Right lobe of liver (tissue), 6 donors: ENCODE measurements around the gene PIH1D2. TPM values are rescaled to one million over a fixed set of nuclear protein-coding genes. Genes with fewer than 3 reads are reported as not detected.
A peak's percentile ranks its signal among the peaks of the same experiment; 100 is the strongest.

ENCODE experiments used
- ATAC-seq, 4 donors: fragments of 200-7000 bp; cut with Tn5 transposase; one replicate each; pipeline ENCODE4 v1.9.1; 2020; ENCODE audit warnings: mild to moderate bottlenecking in 4 of 4, moderate library complexity in 4 of 4
- DNase-seq, 3 donors: peaks; one replicate each; pipeline ENCODE4 v3.0.0-alpha.2; 2020
- H3K27ac ChIP-seq, 3 donors: fragments of 200-600 bp; one replicate each; pipeline ENCODE4 v1.8.0; 2022
- H3K27me3 ChIP-seq, 2 donors: fragments of 200-600 bp; one replicate each; pipeline ENCODE4 v1.8.0; 2022
- H3K36me3 ChIP-seq, 4 donors: fragments of 200-600 bp; sonication (generic) in 1 of 4; one replicate each; pipeline versions ENCODE4 v1.5.1 to v1.8.0; 2017 to 2022; ENCODE audit warnings: control low read depth in 1 of 4
- H3K4me1 ChIP-seq, 4 donors: fragments of 200-600 bp; sonication (generic) in 1 of 4; one replicate each; pipeline versions ENCODE4 v1.5.1 to v1.8.0; 2017 to 2022; ENCODE audit warnings: control low read depth in 1 of 4
- H3K4me3 ChIP-seq, 3 donors: fragments of 200-600 bp; one replicate each; pipeline ENCODE4 v1.8.0; 2022
- H3K9me3 ChIP-seq, 4 donors: fragments of 200-600 bp; sonication (generic) in 1 of 4; one replicate each; pipeline versions ENCODE4 v1.5.1 to v1.8.0; 2017 to 2022; ENCODE audit warnings: control low read depth in 1 of 4
- POLR2A ChIP-seq: fragments of 450-650 bp; IDR thresholded peaks from one replicate; pipeline ENCODE4 v1.6.1; 2017; ENCODE audit warnings: antibody characterized with exemption, mild to moderate bottlenecking
- WGBS: methylation state at CpG from one replicate; pipeline ENCODE4 v1.1.6; 2018; ENCODE audit warnings: low coverage, low lambda C conversion rate; ENCODE audit not compliant: insufficient coverage; ENCODE audit errors: missing lambda C conversion rate; 5-methylcytosine and 5-hydroxymethylcytosine counted together
- intact Hi-C, 2 donors: fragments of 100-400 bp; cut with DNase I; formaldehyde crosslinking; loops; one replicate each; pipeline versions ENCODE4 v1.11.2 to v1.14.1; 2022
- total RNA-seq, 6 experiments: library from RNA; depleted of rRNA in 2 of 6; stranded (reverse); fragments of >200 nt in 2 of 6; fragmentation: NEBNext Ultra II Directional in 3 of 6; extraction: Animal tissue kit (Norgen Biotek cat#: 25700) in 3 of 6; gene quantifications; one replicate each; pipeline versions ENCODE4 v1.1.0 to v1.2.4, GENCODE V29; 2016 to 2023
- TF ChIP-seq, protein P1 (sequence below), 4 donors: fragments of 200-600 bp in 3 of 4; fragments of 450-650 bp in 1 of 4; IDR thresholded peaks; one replicate each; pipeline versions ENCODE4 v1.5.1 to v1.8.0; 2016 to 2022; ENCODE audit warnings: antibody characterized with exemption in 4 of 4, mild to moderate bottlenecking in 2 of 4
- donor health status: DM: no; HTN: yes; CAD: no.
- donor health status: DM: no; HTN: no; CAD: no.
- donor health status: DM: no; HTN: no; CAD: no.
- donor health status: DM: no; HTN: yes; CAD: no.
- donor health status: DM: no; HTN: yes; CAD: no.

The PIH1D2 gene
- total RNA-seq, 6 experiments from 2014 or later = 0.37 to 0.80 (median 0.37) TPM

DNA sequence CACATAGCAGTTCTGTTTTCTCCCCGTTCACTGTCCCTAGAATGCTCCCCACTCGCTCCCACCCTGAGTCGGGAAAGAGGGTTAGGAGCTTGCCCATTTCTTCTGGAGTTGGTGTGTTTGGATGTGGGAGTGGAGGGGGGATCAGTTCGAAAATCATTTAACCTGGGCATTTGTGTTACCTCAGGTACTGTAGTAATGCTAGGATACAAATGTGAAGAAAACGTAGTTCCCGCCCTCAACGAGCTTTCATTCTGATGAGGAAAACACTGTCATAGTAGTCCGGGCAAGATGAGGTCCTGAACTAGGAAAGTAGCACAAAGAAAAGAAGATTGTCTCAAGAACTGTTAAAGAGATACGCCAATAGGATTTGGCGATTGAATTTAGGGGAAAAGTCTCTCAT, 13.4 kb upstream of the PIH1D2 start:
- H3K36me3 ChIP-seq = peaks cover 0 to 74% (median 39%) of the 10 kb centered on the region in 4 donors
- intact Hi-C loops = no loop called here
- H3K4me1 ChIP-seq = peaks cover 0 to 24% (median 6%) of the 10 kb centered on the region in 4 donors
- H3K27ac ChIP-seq = peak overlapping the region in 2 of 3 donors; percentile 46 to 63
- WGBS = 16% methylated on average over 10 of the region's 10 CpGs
- H3K9me3 ChIP-seq = no peaks in the 10 kb centered on the region
- peak in 3 of 4 donors; percentile 3 to 13 (median 3) for ATAC-seq
- no peak for TF ChIP-seq POLR2A
- TF ChIP-seq, protein P1, sequence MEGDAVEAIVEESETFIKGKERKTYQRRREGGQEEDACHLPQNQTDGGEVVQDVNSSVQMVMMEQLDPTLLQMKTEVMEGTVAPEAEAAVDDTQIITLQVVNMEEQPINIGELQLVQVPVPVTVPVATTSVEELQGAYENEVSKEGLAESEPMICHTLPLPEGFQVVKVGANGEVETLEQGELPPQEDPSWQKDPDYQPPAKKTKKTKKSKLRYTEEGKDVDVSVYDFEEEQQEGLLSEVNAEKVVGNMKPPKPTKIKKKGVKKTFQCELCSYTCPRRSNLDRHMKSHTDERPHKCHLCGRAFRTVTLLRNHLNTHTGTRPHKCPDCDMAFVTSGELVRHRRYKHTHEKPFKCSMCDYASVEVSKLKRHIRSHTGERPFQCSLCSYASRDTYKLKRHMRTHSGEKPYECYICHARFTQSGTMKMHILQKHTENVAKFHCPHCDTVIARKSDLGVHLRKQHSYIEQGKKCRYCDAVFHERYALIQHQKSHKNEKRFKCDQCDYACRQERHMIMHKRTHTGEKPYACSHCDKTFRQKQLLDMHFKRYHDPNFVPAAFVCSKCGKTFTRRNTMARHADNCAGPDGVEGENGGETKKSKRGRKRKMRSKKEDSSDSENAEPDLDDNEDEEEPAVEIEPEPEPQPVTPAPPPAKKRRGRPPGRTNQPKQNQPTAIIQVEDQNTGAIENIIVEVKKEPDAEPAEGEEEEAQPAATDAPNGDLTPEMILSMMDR (IDR thresholded peaks at IDR 0.05) = no peak
- H3K27me3 ChIP-seq = no peaks in the 10 kb centered on the region
- peak overlapping the region; percentile 68 to 92 (median 92) for H3K4me3 ChIP-seq
- no peak for DNase-seq

DNA sequence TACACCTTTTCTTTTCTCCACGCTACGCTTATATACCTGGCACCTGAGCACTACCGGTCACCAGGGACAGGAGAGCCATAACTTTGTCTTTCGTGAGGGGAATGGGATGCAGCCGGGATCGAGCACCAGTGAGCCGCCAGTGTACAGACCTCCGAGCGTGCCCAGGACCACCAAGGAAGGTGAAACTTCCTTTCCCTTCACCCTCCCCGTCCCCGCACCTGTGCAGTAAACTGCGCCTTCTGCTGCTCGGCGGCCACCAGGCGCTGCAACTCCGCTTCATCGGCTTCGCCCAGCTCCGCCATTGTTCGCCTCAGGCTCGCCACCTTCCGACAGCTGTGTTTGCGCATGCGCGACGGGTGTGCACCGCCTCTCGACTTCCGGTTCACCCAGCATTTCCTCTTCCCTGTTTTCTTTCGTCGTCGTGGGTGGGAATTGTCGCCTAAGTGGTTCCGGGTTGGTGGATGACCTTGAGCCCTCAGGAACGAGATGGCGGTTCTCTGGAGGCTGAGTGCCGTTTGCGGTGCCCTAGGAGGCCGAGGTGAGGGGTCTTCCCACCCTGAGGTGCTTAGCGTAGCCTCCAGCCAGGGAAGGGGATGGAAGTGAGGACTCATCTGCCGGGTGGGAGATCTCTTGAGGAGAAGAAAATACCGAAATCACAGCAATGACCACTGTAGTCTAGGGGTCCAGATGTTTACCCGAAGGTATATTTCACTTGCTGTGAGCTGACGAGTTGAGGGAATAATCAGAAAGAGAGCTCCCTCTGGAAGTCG, 12.8 kb upstream of the PIH1D2 start, which contains the start of the genes SDHD and TIMM8B:
Gene SDHD, plus strand, starts transcription at position 452 of the 770 bp plus-strand sequence. Its CDS starts 35 bp downstream, at position 487.
Gene TIMM8B, minus strand, starts transcription at position 335 of the 770 bp plus-strand sequence. Its CDS starts 33 bp downstream, at position 302.
- TF ChIP-seq, protein P1 (IDR thresholded peaks at IDR 0.05) = peak in 3 of 4 donors; percentile 11 to 24 (median 18)
- TF ChIP-seq POLR2A = peak; percentile 63
- ATAC-seq = peak; percentile 96 to 98 (median 97)
- Histone ChIP-seq H3K27ac (peak within 1 kb of the TSS; percentile 46 to 63 (median 55)), H3K9me3 (no peaks in the 10 kb centered on the region), H3K4me3 (peak within 1 kb of the TSS; percentile 68 to 92 (median 92)), H3K27me3 (no peaks in the 10 kb centered on the region), H3K4me1 (peaks cover 0 to 24% (median 6%) of the 10 kb centered on the region in 4 donors), H3K36me3 (peaks cover 0 to 74% (median 33%) of the 10 kb centered on the region in 4 donors)
- intact Hi-C loops = no loop called here
- peak; percentile 94 to 97 (median 97) for DNase-seq
- WGBS = 1% methylated on average over 22 of the region's 45 CpGs

DNA sequence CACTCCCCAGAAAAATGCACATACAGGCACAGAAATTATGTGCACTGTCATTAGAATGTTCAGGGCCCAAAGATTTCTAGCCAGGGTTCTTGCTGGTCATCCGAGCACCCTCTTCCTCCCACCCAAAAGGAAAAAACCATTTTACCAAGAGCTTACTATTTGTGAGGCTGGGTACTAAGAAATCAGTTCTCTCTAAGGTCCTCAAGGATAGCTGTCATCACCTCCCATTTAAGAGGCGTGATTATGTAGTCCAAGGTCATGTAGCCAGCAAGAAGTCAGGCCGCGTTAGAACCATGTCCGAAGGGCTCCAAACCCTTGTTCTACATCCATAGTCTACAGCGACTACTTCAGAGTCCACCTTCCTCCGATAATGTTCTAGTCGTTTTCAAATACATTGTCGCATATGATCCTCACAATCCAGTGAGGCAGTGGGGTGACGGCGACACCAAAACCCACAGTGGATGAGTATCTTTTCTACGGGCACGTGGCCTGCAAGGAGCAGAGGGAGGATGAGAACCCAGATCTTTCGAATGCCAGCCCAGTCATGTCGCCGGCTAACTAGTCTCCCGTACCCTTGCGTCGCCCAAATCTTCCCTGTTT, 12.1 kb upstream of the PIH1D2 start:
- peaks cover 0 to 72% (median 27%) of the 10 kb centered on the region in 4 donors for H3K36me3 ChIP-seq
- WGBS = 5% methylated on average over 19 of the region's 19 CpGs
- DNase-seq = peak in 1 of 3 donors; percentile 26
- intact Hi-C loops = no loop called here
- no peaks in the 10 kb centered on the region for H3K27me3 ChIP-seq
- peaks cover 0 to 24% (median 6%) of the 10 kb centered on the region in 4 donors for H3K4me1 ChIP-seq
- TF ChIP-seq, protein P1 (IDR thresholded peaks at IDR 0.05) = no peak
- no peak for TF ChIP-seq POLR2A
- ATAC-seq = peak; percentile 51 to 60 (median 54)
- H3K4me3 ChIP-seq = peak overlapping the region; percentile 68 to 92 (median 92)
- H3K27ac ChIP-seq = peak overlapping the region; percentile 28 to 63 (median 55)
- H3K9me3 ChIP-seq = no peaks in the 10 kb centered on the region

DNA sequence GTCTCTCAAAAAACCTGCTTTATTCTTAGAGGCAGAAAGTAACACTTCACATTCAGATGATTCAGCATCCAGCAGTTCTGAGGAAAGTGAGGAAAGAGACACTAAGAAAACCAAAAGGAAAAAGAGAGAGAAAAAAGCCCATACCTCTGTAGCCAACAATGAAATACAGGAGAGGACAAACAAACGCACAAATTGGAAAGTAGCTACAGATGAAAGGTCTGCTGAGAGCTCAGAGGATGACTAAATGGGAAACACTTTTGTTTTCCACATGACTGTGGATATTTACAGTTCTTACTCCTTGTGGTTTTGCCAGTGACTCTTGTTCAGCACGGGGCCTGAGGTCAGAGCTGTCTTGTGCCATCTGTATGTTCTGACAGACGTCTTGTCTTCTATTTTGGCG, 8.9 kb upstream of the PIH1D2 start:
- Histone ChIP-seq H3K4me3 (no peak overlapping the region), H3K4me1 (peaks cover 0 to 11% (median 3%) of the 10 kb centered on the region in 4 donors), H3K27ac (no peak overlapping the region), H3K27me3 (no peaks in the 10 kb centered on the region), H3K36me3 (peaks cover 0 to 74% (median 26%) of the 10 kb centered on the region in 4 donors), H3K9me3 (no peaks in the 10 kb centered on the region)
- 54% methylated on average over 4 of the region's 4 CpGs for WGBS
- TF ChIP-seq, protein P1 (IDR thresholded peaks at IDR 0.05) = no peak
- TF ChIP-seq POLR2A = no peak
- intact Hi-C loops = no loop called here
- DNase-seq = no peak
- ATAC-seq = no peak
